GM21529 (cell line): Measurements from ENCODE around the gene CLEC1B.
"Not testable (repeated sequence)": the region's sequence is repeated elsewhere in the genome, so short reads cannot be mapped to it uniquely, and the experiment has no call there.

Experiments
- ATAC-seq: cut with Tn5 transposase; IDR thresholded peaks from one replicate; pipeline ENCODE4 v1.9.1; 2021; ENCODE audit not compliant: unreplicated experiment

CLEC1B gene

GRCh38 chr12:9999016-9999415, at the start of gene CLEC1B:
Gene CLEC1B (minus strand): TSS chr12:9999121. CDS start chr12:9999100, 21 bp downstream.
- ATAC-seq, result no peak

GRCh38 chr12:10048526-10048925, 49.6 kb upstream of the CLEC1B start:
- no peak for ATAC-seq

GRCh38 chr12:10042167-10042566, 43.2 kb upstream of the CLEC1B start:
- ATAC-seq, result no peak

DNA sequence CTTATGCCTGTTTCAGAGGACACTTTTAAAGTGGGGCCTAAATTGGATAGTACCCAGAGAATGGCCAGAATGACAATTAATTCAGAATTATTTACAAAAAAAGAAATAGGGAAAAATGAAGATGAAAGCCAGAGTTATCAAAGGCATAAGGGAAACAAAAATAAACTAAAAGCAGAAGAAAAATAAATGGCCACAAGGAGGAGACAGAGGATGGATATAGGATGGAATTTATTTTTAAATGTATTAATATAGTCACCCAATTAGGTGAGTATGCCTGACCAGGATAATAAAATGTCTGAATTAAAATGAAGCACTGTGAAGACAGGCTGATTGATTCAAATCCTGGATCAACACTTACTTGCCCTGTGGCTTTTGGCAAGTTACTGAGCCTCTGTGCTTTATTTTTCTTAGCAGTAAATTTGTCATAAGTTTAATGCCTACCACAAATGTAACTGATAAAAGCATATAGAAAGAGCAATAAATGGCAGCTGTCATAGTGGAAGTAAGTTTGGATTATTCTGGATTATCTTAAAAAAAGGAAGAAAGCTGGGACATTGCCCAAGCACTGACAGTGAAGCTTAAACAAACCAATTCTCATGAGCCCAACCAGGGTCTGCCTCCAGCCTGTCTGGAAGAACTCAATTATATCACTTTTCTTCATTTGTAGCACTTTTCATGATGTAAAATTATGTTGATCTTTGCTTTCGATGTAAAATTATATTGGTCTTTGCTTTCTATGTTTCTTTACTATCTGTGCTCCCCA, 35.0 kb upstream of the CLEC1B start:
- ATAC-seq, result no peak

DNA sequence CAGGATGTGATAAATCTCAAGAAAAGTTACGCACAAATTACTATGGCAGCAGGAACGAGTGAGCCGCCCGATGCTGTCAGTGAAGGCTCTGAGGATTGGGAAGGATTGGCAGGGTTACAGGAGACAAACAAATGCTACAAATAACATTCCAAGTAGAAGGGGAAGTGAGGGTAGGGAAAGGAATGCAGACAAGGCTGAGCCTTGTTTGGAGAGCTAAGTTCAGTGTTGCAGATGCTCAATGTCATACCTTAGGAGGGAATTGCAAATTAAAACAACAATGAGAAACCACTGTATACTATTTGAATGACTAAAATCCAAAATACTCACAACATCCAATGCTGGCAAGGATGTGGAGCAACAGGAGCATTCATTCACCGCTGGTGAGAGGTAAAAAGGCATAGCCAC, 32.9 kb upstream of the CLEC1B start:
- ATAC-seq, result no peak

GRCh38 chr12:10031321-10031720, 32.4 kb upstream of the CLEC1B start:
- ATAC-seq, result no peak

DNA sequence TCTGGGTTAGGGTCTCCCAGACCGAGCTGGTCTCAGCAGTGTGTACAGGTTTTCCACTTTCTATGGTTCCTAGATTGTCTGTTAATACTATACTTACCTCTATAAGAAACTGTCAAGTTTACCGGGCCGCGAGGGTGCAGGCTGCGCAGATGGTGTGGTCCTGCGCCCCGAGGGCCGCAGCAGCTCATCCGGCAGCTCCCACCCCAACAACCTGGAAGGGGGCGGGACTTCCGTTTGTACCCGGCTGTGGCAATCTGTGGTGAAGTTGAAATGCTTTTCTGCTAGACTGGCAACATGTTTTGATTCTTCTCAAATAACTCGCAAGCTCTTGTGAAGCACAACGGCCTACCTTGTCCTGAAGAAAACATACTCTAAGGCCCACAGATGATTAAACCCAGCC, 31.5 kb upstream of the CLEC1B start, which contains the start of gene CLEC9A:
Gene CLEC9A (plus strand): TSS at position 237 of the 400 bp plus-strand sequence. CDS start 22,006 bp downstream, outside the sequence.
- no peak for ATAC-seq

DNA sequence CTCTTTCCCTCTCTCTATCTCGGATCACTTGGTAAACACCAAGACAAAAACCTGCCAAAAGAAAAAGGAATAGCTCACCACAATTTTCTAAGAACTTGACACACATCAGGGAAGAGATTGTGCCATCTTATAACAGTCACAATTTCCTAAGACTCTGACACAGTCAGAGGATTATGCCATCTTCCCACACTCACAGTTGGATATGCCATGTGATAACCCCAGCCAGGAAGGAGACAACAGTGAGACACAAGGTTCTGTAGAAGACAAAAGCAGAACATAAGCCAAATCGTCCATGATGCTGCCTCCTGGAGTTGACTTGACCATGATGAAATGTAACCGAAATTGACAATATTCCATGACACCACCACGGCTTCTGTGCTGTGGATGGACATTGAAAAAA, 28.8 kb upstream of the CLEC1B start:
- no peak for ATAC-seq

DNA sequence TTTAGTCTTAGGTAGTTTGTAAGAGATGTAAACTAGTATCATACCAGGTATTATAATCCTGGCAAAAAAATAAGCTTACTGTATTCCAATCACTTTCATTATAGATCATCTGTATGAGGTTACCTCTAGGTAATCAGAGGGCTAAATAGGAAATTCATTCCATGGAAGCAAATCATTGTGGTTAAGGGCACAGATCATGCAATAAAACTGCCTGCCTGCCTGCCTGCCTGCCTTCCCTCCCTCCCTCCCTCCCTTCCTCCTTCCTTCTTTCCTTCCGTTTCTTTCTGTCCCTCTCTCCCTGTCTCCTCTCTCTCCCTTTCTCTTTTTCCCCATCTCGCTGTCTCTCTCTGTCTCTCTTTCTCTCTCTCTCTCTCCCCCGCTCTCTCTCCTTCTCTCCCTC, 28.4 kb upstream of the CLEC1B start:
- no peak for ATAC-seq

- not testable (repeated sequence) for ATAC-seq
Observed at GRCh38 chr12:10026666-10027065, 27.7 kb upstream of the CLEC1B start.

DNA sequence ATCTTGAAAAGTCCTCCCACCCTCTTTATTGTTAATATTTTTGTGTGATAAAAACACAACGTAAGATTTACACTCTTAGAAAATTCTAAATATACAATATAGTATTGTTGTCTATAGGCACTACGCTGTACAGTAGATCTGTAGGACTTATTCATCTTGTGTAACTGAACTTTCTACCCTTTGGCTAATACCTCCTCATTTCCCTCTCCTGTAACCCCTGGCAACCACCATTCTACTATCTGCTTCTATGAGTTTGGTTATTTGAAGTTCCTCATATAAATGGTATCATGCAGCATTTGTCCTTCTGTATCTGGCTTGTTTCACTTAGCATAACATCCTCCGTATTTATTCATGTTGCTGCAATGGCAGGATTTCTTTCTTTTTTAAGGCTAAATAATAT, 26.3 kb upstream of the CLEC1B start:
- ATAC-seq, result no peak

GRCh38 chr12:10021342-10021741, 22.4 kb upstream of the CLEC1B start:
- no peak for ATAC-seq

DNA sequence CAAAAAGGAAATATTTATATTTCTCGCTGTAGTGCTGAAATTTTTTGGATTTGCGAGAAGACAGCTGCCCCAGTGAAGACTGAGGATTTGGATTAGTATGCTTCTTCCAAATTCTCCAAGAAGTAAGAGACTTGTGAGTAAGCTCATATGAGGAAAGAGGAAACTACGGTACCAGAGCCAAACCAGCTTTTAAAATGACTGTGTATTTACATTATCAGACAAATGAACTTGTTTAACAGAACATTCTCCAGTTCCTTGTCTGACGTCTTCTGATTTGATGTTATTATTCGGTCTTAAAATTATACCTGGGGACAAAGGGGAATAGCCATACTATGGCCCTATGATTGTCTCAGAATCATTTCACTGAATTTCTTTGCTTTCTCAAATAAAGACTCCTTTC, 19.5 kb upstream of the CLEC1B start:
- no peak for ATAC-seq

- no peak for ATAC-seq
Observed at GRCh38 chr12:10016881-10017280, 18.0 kb upstream of the CLEC1B start.

- no peak for ATAC-seq
Observed at GRCh38 chr12:10015450-10015849, 16.5 kb upstream of the CLEC1B start.

- no peak for ATAC-seq
Observed at GRCh38 chr12:10012630-10013330, 13.9 kb upstream of the CLEC1B start.

GRCh38 chr12:10001171-10001776, 2.4 kb upstream of the CLEC1B start:
- ATAC-seq, result no peak

GRCh38 chr12:9992296-9992695, 6.6 kb downstream of the CLEC1B start:
- ATAC-seq, result no peak

DNA sequence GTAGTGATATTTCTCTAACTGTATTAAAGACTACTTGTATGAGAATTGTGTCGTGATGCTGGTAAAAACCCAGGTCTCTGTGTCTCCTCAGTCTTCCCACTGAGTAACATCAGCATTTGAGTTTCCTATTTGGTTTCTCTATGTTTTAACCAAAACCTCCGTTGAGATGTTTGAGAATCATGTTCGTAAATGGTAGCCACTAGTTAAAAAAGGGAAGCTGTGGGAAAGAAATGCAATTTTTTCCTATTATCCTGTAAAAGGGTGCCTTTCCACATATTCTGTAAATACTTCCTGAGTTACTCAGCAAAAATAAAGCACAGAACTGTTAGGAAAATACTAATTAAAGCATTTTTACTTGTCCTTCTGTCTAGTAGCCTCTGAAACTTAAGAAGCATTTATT, 7.0 kb downstream of the CLEC1B start:
- ATAC-seq, result no peak

DNA sequence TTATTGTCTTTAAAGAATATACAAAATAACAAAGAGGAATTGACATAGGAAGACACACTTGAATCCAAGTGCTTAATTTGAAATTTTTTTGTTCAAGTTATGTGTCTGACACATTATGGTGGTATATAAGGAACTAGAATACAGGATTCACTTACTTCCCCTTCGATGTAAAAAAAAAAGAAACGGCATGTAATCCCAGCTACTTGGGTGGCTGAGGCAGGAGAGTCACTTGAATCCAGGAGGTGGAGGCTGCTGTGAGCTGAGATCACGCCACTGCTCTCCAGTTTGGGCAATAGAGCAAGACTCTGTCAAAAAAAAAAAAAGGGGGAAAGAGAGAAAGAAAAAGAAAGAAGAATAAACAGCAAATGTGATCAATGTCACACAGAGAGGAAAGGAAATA, 18.8 kb downstream of the CLEC1B start:
- no peak for ATAC-seq

GRCh38 chr12:9977916-9978315, 21.0 kb downstream of the CLEC1B start:
- no peak for ATAC-seq

DNA sequence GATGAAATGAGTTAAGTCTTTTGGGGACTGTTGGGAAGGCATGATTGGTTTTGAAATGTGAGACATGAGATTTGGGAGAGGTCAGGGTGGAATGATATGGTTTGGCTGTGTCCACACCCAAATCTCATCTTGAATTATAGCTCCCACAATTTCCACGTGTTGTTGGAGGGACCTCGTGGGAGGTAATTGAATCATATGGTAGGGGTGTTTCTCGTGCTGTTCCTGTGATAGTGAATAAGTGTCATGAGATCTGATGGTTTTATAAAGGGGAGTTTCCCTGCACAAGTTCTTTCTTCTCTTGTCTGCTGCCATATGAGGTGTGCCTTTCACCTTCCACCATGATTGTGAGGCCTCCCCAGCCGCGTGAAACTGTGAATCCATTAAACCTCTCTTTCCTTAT, 22.3 kb downstream of the CLEC1B start:
- not testable (repeated sequence) for ATAC-seq
